Tibial artery (tissue), 4 donors: ENCODE data around the gene ETS1.

Experiments used
- DNase-seq, 2 donors: peaks; one replicate each; pipeline ENCODE4 v3.0.0-alpha.2; 2019
- H3K27ac ChIP-seq, 2 donors: fragments of 200-600 bp; sonication (generic) in 1 of 2; 1 replicate in 1 of 2; 2 replicates in 1 of 2; pipeline ENCODE4 v1.5.1; 2018 to 2019; ENCODE audit warnings: mild to moderate bottlenecking in 1 of 2
- H3K27me3 ChIP-seq, 2 donors: fragments of 200-600 bp; sonication (generic) in 1 of 2; one replicate each; pipeline versions ENCODE4 v1.5.1 to v1.6.0; 2016 to 2019
- H3K36me3 ChIP-seq, 3 donors: fragments of 200-600 bp; sonication (generic) in 2 of 3; one replicate each; pipeline ENCODE4 v1.5.1; 2016 to 2019; ENCODE audit warnings: mild to moderate bottlenecking in 2 of 3
- H3K4me1 ChIP-seq, 4 donors: fragments of 200-600 bp; sonication (generic) in 2 of 4; 1 replicate in 3 of 4; 2 replicates in 1 of 4; pipeline ENCODE4 v1.5.1; 2016 to 2019
- H3K4me3 ChIP-seq, 2 donors: fragments of 200-600 bp; sonication (generic) in 1 of 2; 1 replicate in 1 of 2; 2 replicates in 1 of 2; pipeline ENCODE4 v1.5.1; 2018 to 2019; ENCODE audit warnings: mild to moderate bottlenecking in 2 of 2
- H3K9me3 ChIP-seq, 3 donors: fragments of 200-600 bp; sonication (generic) in 1 of 3; one replicate each; pipeline ENCODE4 v1.5.1; 2016 to 2019
- CTCF ChIP-seq, 2 experiments: fragments of 200-600 bp in 1 of 2; fragments of 450-650 bp in 1 of 2; IDR thresholded peaks; one replicate each; pipeline ENCODE4 v1.5.1; 2017 to 2019; ENCODE audit warnings: antibody characterized with exemption in 2 of 2, mild to moderate bottlenecking in 1 of 2, moderate library complexity in 1 of 2
- intact Hi-C: fragments of 100-400 bp; cut with DNase I; formaldehyde crosslinking; loops from one replicate; pipeline ENCODE4 v1.15.0; 2023; ENCODE audit warnings: low total_unique reads

The ETS1 gene

GRCh38 chr11:128573638-128574037 lies 13.7 kb downstream of the ETS1 start:
- intact Hi-C loops: no loop called here
- no peaks in the 10 kb centered on the region for H3K9me3 ChIP-seq
- no peak overlapping the region for H3K4me3 ChIP-seq
- H3K27me3 ChIP-seq: no peaks in the 10 kb centered on the region
- peaks cover 0 to 14% (median 8%) of the 10 kb centered on the region in 4 donors for H3K4me1 ChIP-seq
- no peaks in the 10 kb centered on the region for H3K36me3 ChIP-seq
- TF ChIP-seq CTCF (IDR thresholded peaks at IDR 0.05): no peak
- no peak overlapping the region for H3K27ac ChIP-seq
- no peak for DNase-seq

GRCh38 chr11:128572965-128573364 lies 14.4 kb downstream of the ETS1 start:
- Histone ChIP-seq H3K4me3 (no peak overlapping the region), H3K9me3 (no peaks in the 10 kb centered on the region), H3K4me1 (peaks cover 0 to 14% (median 8%) of the 10 kb centered on the region in 4 donors), H3K27ac (no peak overlapping the region), H3K36me3 (no peaks in the 10 kb centered on the region), H3K27me3 (no peaks in the 10 kb centered on the region)
- intact Hi-C loops: no loop called here
- no peak for TF ChIP-seq CTCF (IDR thresholded peaks at IDR 0.05)
- no peak for DNase-seq

- DNase-seq: no peak
- no peak for TF ChIP-seq CTCF (IDR thresholded peaks at IDR 0.05)
- H3K27me3 ChIP-seq: no peaks in the 10 kb centered on the region
- no peak overlapping the region for H3K27ac ChIP-seq
- intact Hi-C loops: no loop called here
- no peaks in the 10 kb centered on the region for H3K9me3 ChIP-seq
- H3K4me3 ChIP-seq: no peak overlapping the region
- no peaks in the 10 kb centered on the region for H3K36me3 ChIP-seq
- H3K4me1 ChIP-seq: peaks cover 0 to 1% (median 0%) of the 10 kb centered on the region in 4 donors
These were observed 16.7 kb downstream of the ETS1 start for GRCh38 chr11:128570632-128571031.

- DNase-seq: no peak
These were observed 18.1 kb downstream of the ETS1 start for GRCh38 chr11:128569291-128569690.

GRCh38 chr11:128568166-128568778 lies 19.1 kb downstream of the ETS1 start:
- Histone ChIP-seq H3K4me3 (no peak overlapping the region), H3K9me3 (no peaks in the 10 kb centered on the region), H3K27me3 (no peaks in the 10 kb centered on the region), H3K27ac (no peak overlapping the region), H3K36me3 (no peaks in the 10 kb centered on the region), H3K4me1 (peaks cover 0 to 13% (median 7%) of the 10 kb centered on the region in 4 donors)
- TF ChIP-seq CTCF (IDR thresholded peaks at IDR 0.05): no peak
- no peak for DNase-seq
- intact Hi-C loops: no loop called here

More at GRCh38 chr11:128569291-128569690, 18.1 kb downstream of the ETS1 start:
- TF ChIP-seq CTCF (IDR thresholded peaks at IDR 0.05): no peak
- Histone ChIP-seq H3K4me3 (no peak overlapping the region), H3K27ac (no peak overlapping the region), H3K36me3 (no peaks in the 10 kb centered on the region), H3K9me3 (no peaks in the 10 kb centered on the region), H3K27me3 (no peaks in the 10 kb centered on the region), H3K4me1 (peaks cover 0 to 3% (median 2%) of the 10 kb centered on the region in 4 donors)
- intact Hi-C loops: no loop called here

- DNase-seq: no peak
- no peak overlapping the region for H3K4me3 ChIP-seq
- H3K9me3 ChIP-seq: no peaks in the 10 kb centered on the region
- no peak for TF ChIP-seq CTCF (IDR thresholded peaks at IDR 0.05)
- intact Hi-C loops: no loop called here
- H3K4me1 ChIP-seq: peaks cover 0 to 13% (median 7%) of the 10 kb centered on the region in 4 donors
- no peaks in the 10 kb centered on the region for H3K27me3 ChIP-seq
- no peaks in the 10 kb centered on the region for H3K36me3 ChIP-seq
- H3K27ac ChIP-seq: no peak overlapping the region
These were observed 20.2 kb downstream of the ETS1 start for GRCh38 chr11:128567130-128567529.
